ENCODE data around the gene CERS1. TPM values are rescaled to one million over a fixed set of nuclear protein-coding genes. Genes with fewer than 3 reads are reported as not detected.

CERS1 gene
- polyA plus RNA-seq, 2 of the 4 experiments (the other 2 are of a cell fraction) = 1.7 to 3.4 TPM

DNA sequence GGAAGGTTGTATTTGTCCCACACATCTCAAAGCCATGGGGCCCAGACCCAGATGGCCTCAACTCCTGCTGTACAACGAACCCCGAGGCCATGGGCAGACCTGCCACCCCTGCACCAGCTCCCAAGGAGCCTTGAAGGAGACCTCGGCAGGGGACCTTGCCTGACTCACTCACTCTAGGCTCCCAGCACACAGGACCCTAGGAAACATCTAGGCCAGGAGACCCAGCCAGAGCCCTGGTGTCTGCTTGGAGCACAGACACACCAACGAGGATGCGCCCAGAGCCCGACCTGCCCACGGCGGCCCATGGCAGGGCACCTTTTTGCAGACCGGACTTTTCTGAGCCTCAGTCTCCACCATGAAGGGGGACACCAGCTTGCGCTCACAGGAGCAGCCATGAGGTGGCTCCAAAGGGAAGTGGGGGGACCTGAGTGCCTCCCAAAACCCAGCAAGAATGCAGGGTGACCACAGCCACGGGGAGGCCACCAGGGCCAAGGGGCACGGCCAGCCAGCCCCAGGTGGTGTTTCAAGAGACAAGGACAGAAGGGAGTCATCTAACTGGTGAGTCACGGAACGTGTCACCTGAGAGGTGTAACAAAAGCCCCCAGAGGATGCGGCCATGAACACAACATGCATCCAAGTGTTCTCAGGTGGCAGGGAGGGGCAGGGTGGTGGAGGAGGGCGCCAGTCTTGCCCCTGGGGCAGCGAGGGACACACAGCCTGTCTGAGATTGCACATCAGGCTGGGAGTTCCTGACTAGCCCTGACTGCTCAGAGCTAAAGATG lies 4.9 kb upstream of the CERS1 start:
- no peak overlapping the region for H3K27ac ChIP-seq
- no peaks in the 10 kb centered on the region for H3K9me3 ChIP-seq
- H3K4me3 ChIP-seq = no peak overlapping the region
- 90% methylated on average over 9 of the region's 17 CpGs for WGBS (ENCODE audit: missing lambda C conversion rate)
- ChIA-PET CTCF (interaction anchor here (0.6 to 0.9 kb wide), 2 partner anchors 15 kb away, joined by 3 read pairs; no protein-coding TSS in a partner anchor), POLR2A (no interaction called here)
- peaks cover 3% of the 10 kb centered on the region; the same call in 1 of the 3 replicates for H3K4me1 ChIP-seq
- ATAC-seq = no peak
- no peak for FAIRE-seq
- no peak overlapping the region for H3K4me2 ChIP-seq
- TF ChIP-seq CHD4 (IDR thresholded peaks at IDR 0.05; ENCODE audit: borderline replicate concordance) (no peak), PHF8 (IDR thresholded peaks at IDR 0.05; ENCODE audit: borderline replicate concordance, low read depth) (no peak), RNF2 (IDR thresholded peaks at IDR 0.05; ENCODE audit: borderline replicate concordance, low read depth) (no peak), KDM5A (IDR thresholded peaks at IDR 0.05) (no peak), ESRRA (IDR thresholded peaks at IDR 0.05; ENCODE audit: borderline replicate concordance, low read length) (no peak), SREBF2 (IDR thresholded peaks at IDR 0.05) (no peak), KDM1A (IDR thresholded peaks at IDR 0.05; ENCODE audit: low read depth) (no peak), ZSCAN20 (CRISPR knock-in tag; IDR thresholded peaks at IDR 0.05) (no peak), JUN (IDR thresholded peaks at IDR 0.05) (no peak), CBX2 (IDR thresholded peaks at IDR 0.05; ENCODE audit: borderline replicate concordance, low read depth) (no peak), ZNF302 (CRISPR knock-in tag; IDR thresholded peaks at IDR 0.05) (no peak), MYC (IDR thresholded peaks at IDR 0.05; ENCODE audit: borderline replicate concordance, low read length) (no peak), EHMT2 (IDR thresholded peaks at IDR 0.05; ENCODE audit: low read depth) (no peak), PBX3 (IDR thresholded peaks at IDR 0.05) (no peak), ATOH8 (CRISPR knock-in tag; IDR thresholded peaks at IDR 0.05; ENCODE audit: low read depth) (no peak)
- TF ChIP-seq, protein P1, sequence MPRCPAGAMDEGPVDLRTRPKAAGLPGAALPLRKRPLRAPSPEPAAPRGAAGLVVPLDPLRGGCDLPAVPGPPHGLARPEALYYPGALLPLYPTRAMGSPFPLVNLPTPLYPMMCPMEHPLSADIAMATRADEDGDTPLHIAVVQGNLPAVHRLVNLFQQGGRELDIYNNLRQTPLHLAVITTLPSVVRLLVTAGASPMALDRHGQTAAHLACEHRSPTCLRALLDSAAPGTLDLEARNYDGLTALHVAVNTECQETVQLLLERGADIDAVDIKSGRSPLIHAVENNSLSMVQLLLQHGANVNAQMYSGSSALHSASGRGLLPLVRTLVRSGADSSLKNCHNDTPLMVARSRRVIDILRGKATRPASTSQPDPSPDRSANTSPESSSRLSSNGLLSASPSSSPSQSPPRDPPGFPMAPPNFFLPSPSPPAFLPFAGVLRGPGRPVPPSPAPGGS (IDR thresholded peaks at IDR 0.05) = no peak
- TF ChIP-seq, protein P2, sequence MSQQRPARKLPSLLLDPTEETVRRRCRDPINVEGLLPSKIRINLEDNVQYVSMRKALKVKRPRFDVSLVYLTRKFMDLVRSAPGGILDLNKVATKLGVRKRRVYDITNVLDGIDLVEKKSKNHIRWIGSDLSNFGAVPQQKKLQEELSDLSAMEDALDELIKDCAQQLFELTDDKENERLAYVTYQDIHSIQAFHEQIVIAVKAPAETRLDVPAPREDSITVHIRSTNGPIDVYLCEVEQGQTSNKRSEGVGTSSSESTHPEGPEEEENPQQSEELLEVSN (IDR thresholded peaks at IDR 0.05; ENCODE audit: borderline replicate concordance, low read depth) = no peak
- no peak for DNase-seq (ENCODE audit: low read depth in 1 of 2, low spot score in 1 of 2)

- Histone ChIP-seq H3K4me3 (no peak overlapping the region), H3K9me3 (no peaks in the 10 kb centered on the region), H3K27ac (no peak overlapping the region), H3K4me2 (no peak overlapping the region), H3K4me1 (peaks cover 4% of the 10 kb centered on the region; the same call in 1 of the 3 replicates)
- POLR2A ChIA-PET = no interaction called here
- FAIRE-seq = no peak
- ATAC-seq = no peak
- no peak for TF ChIP-seq RARB (CRISPR knock-in tag; IDR thresholded peaks at IDR 0.05)
- TF ChIP-seq, protein P3, sequence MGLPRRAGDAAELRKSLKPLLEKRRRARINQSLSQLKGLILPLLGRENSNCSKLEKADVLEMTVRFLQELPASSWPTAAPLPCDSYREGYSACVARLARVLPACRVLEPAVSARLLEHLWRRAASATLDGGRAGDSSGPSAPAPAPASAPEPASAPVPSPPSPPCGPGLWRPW (IDR thresholded peaks at IDR 0.05) = no peak
- TF ChIP-seq HOXB5 (CRISPR knock-in tag; IDR thresholded peaks at IDR 0.05) = no peak
- TF ChIP-seq SREBF2 (IDR thresholded peaks at IDR 0.05) = no peak
- no peak for TF ChIP-seq KDM1A (IDR thresholded peaks at IDR 0.05; ENCODE audit: low read depth)
- no peak for TF ChIP-seq MAZ (IDR thresholded peaks at IDR 0.05; ENCODE audit: borderline replicate concordance, low read depth, low read length)
- TF ChIP-seq CHD4 (IDR thresholded peaks at IDR 0.05; ENCODE audit: borderline replicate concordance) = no peak
- TF ChIP-seq NPAS2 (CRISPR knock-in tag; IDR thresholded peaks at IDR 0.05; ENCODE audit: borderline replicate concordance) = no peak
- TF ChIP-seq RFX5 (IDR thresholded peaks at IDR 0.05) = no peak
- TF ChIP-seq, protein P4, sequence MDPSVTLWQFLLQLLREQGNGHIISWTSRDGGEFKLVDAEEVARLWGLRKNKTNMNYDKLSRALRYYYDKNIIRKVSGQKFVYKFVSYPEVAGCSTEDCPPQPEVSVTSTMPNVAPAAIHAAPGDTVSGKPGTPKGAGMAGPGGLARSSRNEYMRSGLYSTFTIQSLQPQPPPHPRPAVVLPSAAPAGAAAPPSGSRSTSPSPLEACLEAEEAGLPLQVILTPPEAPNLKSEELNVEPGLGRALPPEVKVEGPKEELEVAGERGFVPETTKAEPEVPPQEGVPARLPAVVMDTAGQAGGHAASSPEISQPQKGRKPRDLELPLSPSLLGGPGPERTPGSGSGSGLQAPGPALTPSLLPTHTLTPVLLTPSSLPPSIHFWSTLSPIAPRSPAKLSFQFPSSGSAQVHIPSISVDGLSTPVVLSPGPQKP (IDR thresholded peaks at IDR 0.05; ENCODE audit: low read depth, low read length) = no peak
- TF ChIP-seq CHD2 (IDR thresholded peaks at IDR 0.05; ENCODE audit: low read length, partially characterized antibody) = no peak
- TF ChIP-seq HOXA7 (CRISPR knock-in tag; IDR thresholded peaks at IDR 0.05) = no peak
- no peak for TF ChIP-seq ZFP36 (IDR thresholded peaks at IDR 0.05; ENCODE audit: borderline replicate concordance, partially characterized antibody)
- CTCF ChIA-PET = interaction anchor here (0.6 to 1.9 kb wide), 2 partner anchors 65 to 88 kb away, joined by 4 to 6 read pairs; no protein-coding TSS in a partner anchor
- no peak for DNase-seq (ENCODE audit: low read depth in 1 of 2, low spot score in 1 of 2)
- WGBS (ENCODE audit: missing lambda C conversion rate) = 71% methylated on average over 8 of the region's 20 CpGs
These were observed 3.9 kb upstream of the CERS1 start for GRCh38 chr19:18899624-18900560.
